Occipital lobe (tissue), 2 donors: Measurements from ENCODE around the gene HEMK1. TPM values are rescaled to one million over a fixed set of nuclear protein-coding genes. Genes with fewer than 3 reads are reported as not detected.

ENCODE experiments used
- DNase-seq: peaks from one replicate; lab custom pipeline; 2025; lab: John Stamatoyannopoulos, UW
- total RNA-seq: library from RNA; depleted of rRNA; stranded (reverse); fragments of >200 nt; gene quantifications from one replicate; pipeline ENCODE4 v1.2.3, GENCODE V29; 2014

HEMK1 gene
- total RNA-seq, 1 donor from 2014 or later, result 6.9 TPM

DNA sequence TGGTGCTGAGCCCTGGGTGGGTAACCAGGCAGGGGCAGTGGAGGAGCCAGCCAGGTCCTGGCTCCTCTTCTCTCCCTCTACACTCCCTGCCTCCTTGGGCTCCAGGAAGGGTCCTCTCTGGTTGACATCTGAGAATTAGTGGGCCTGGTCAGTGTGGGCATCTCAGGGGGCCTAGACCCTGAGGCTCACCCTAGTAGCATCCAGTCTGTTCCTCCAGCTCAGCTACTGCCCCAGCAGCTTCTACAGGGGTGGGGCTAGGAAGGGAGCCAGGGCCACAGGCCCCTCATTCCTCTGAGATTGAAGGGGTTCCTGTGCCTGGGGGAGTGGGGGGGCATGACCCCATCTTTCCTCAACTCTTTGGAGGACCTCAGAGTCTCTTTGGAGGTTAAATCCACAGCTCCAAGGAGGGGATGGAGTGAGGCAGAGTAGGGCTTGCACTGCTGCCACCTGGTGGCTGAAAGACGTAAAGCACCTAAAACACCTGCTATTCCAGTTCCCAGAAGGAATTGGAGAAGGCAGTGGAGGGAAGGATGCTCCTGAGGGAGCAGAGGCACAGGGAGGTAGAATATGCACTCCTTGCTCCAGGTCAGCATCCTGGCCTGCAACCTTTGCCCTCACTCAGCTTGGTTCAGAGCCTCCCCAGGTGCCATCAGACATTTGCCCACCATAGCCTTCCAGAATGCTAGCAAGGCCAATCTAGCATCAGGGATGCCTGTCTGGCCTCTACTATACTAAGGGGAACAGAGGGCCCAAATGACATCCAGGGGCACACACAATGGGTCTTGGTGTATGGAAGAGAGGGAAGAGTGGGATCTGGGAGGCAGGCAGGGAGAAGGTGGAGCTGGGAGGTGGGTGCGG is 26.9 kb upstream of the HEMK1 start:
- peak; percentile 47 for DNase-seq

GRCh38 chr3:50545781-50546180 is 23.5 kb upstream of the HEMK1 start:
- DNase-seq, result no peak

DNA sequence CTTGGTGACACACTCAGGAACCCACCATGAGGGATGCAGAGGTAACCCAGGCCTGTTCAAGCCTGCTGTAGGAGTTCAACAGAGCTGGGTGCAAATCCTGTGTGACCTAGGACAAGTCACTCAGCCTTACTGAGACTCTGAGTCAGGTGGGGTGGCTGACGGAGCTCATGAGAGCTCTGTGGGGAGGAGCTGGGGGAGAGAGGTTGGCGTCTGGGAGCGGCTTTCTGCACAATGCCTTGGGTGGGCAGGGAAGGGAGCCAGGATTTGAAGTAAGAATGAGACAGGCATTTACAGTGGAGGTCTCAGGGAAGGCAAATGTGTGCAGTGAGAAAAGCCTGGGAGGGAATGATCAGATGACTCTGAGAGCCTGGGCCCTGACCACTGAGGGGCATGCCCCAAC is 20.1 kb upstream of the HEMK1 start:
- DNase-seq, result no peak

- no peak for DNase-seq
These were observed 19.1 kb upstream of the HEMK1 start for GRCh38 chr3:50550079-50550736.

DNA sequence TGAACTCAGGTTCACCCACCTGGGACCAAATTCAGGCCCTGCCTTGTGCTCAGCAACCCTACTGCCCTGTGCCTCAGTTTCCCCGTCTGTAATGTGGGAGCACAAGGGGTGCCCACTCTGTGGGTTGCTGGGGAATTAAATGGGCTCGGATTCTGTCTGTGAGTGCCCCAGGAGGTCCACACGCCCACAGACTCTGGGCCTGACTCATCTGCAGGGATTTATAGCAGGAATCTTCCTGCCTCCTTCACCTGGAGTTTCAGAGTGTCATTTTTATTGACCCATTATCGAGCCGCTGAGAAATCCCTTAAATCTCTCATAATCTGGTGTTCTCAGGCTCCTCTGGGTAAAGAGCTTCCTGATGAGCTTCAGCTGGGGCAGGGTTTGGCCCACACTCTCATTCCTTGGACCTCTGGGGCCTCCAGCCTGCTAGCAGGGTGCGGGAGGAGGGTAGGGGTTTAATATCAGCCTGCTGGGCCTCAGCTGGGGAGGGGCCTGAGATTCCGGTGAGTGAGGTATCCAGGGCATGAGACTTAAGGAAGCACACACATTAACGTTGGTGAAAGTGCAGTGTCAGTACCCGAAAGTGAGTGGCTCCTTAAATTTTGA is 18.2 kb upstream of the HEMK1 start:
- no peak for DNase-seq

- DNase-seq, result no peak
These were observed 17.5 kb upstream of the HEMK1 start for GRCh38 chr3:50551681-50552435.

DNA sequence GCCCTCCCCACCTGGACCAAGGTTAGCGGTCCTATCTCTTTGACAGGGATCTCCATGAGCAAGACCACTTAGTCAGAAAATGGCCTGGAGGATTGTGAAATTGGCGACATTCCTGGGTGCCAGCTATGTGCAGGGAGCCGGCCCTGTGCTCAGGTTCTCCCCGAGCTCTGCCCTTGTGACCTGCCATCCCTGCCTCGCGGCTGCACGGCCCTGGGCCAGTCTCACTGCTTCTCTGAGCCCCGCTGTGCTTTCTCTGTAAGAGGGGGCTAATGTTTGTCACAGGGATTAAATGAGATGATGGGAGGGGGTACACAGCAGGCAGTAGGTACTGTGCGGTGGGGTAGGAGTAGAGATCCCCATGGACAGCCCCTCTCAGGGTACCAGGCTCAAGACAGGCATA is 16.7 kb upstream of the HEMK1 start:
- DNase-seq, result no peak

GRCh38 chr3:50554553-50554952 is 14.8 kb upstream of the HEMK1 start:
- DNase-seq, result no peak

DNA sequence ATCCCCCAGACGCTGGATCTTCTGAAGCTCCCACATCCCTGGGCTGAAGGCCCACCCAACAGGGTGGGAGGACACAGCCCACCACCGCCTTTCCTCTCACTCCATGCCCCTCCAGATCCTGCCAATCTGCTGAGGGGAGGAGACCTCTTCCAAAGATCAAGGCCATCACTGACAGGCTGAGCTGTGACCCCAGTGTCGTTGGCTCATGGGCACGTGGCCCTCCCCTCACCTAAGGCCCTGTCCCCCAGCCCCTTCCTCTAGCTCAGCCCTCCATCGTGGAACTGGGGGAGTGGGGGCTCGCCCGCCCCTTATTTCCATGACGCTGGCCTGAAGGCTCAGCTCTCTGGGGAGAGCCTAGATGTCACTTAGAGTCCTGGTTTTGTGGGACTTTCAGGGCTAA is 12.2 kb upstream of the HEMK1 start:
- DNase-seq, result no peak

- DNase-seq, result no peak
These were observed 11.4 kb upstream of the HEMK1 start for GRCh38 chr3:50557915-50558314.

- no peak for DNase-seq
These were observed 9.6 kb upstream of the HEMK1 start for GRCh38 chr3:50559702-50560101.

GRCh38 chr3:50562861-50563260 is 6.5 kb upstream of the HEMK1 start:
- DNase-seq, result no peak

DNA sequence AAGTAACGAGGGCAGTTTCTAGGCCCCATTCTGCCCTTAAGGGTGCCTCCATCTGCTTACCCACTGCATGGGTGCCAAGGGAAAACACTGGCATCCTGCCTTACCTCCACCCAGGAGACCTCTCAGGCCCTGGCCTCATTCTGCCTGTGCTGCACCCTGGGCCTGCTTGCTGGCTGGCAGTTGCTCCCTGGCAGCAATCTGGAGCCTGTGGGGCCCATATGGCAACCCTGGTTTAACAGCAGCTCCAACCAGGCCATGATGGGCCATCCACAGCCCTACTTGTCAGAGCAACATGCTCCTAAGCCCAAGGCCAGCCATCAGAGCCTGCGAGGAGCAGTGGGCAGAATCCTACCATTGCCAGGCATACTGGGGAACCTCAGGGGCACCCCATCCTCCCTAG is 5.5 kb upstream of the HEMK1 start:
- no peak for DNase-seq

DNA sequence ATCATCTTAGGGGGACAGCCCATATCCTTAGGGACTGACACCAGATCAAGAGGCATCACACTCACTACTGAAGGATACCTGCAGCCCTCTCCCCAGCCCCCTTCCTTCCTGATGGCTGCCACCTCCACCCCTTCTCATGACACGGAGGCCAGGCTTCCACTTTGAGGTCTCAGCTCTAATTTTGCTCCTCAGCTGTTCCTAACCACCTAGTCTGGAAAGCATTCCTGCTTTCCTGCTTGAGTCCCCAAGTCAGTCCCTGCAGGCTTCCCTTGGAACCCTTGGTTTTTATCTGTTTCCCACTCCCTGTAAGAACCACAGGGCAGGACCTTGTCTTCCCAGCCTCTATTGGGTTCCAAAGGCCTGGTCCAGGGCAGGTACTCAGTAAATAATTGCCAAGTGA is 5.0 kb upstream of the HEMK1 start:
- DNase-seq, result no peak

DNA sequence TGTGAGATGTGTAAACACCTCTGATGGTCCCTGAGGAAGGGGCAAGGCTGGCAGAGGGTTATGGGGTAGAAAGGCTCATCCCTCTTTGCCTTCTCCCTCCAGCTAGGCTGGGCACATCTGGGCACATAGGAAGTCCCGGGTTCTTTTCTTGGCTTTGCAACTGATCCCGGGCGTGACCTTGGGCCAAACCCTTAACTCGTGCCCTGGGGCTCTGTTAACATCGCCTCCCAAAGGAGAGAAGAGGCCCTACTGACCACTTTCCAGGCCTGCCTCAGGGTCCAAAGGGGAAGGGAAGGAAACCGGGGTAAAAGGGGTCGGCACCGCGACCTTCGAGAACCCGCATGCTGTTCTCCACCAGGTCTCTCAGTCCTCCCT is 2.3 kb upstream of the HEMK1 start:
- DNase-seq, result no peak

DNA sequence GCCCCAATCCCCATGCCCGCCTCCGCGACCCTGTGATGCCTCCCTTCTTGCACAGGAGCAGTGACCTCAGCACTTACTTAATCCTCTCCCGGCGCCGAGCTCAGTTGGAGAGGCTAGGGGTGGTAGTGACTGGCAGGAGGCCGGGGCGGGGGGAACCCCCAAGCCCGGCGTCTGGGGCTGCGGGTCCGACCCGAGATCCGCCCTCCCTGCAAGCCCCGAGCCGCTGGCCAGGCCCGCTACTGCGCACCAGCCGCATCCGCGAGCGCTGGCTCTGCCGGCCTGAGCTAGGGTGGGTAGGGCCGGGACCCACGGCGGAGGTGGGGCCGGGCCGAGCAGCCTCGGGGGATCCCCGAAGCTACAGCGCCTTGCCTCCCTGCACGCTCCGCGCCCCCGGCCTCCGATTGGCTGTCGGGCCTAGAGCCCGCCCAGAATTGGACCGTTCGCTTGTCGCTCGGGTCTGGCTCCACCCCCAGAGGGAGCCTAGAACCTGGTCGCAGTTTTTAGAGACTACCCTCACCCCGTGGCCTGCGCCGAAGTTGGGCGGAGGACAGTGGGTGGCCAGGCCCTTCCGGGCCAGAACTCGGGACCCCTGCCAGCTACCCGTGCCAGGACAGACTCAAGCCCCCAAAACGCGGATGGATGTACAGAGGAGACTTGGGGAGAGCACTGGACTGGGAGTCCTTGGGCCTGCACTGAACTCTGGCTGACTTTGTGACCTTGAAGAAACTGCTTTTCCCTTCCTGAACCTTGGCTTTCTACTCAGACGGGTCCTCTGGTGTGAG is 1.7 kb upstream of the HEMK1 start, which contains the start of gene C3orf18:
TSS of gene C3orf18 (minus strand) at position 362 of the 782 bp plus-strand sequence. CDS start 2,048 bp downstream, outside the sequence.
- peak; percentile 90 for DNase-seq

- DNase-seq, result no peak
These were observed 1.4 kb downstream of the HEMK1 start for GRCh38 chr3:50570508-50571279.

DNA sequence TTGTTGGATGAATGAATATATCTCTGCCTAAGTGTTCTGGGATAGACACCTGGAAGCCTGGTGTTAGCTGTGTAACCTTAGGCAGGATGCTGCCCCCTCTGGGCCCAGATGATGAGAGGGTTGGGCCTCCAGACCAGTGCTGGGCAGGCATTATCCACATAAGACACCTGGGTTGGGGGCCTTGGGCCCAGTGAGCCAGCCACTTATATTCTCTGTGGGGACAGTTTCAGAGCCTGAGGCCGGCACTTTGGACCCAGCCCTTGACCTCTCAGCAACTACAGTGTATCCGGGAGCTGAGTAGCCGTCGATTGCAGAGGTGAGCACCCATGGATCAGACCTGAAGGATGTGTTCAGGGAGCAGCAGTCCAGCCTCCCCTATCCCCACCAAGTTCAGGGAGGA is 2.2 kb downstream of the HEMK1 start:
- no peak for DNase-seq

DNA sequence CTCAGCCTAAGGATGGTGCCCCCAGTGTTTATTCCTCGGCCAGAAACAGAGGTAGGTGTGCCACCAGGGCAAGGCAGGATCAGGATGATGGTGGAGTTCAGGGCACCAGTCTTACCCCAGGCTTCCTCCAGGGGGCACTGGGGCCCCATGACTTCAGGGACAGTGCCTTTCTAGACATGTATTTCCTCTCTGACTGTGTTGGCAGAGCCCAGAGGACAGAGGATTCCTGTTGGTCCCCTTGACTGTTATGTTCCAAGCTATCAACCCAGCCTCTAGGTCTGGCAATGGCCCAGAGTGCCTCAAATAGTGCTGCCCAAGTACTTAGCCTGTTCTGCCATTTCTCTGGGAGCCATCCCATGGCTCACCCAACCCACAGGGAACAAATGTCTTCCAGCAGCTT is 2.8 kb downstream of the HEMK1 start:
- DNase-seq, result peak; percentile 35

- no peak for DNase-seq
These were observed 3.6 kb downstream of the HEMK1 start for GRCh38 chr3:50572801-50573371.
